Measurements from ENCODE around the gene YARS1.

YARS1 gene

DNA sequence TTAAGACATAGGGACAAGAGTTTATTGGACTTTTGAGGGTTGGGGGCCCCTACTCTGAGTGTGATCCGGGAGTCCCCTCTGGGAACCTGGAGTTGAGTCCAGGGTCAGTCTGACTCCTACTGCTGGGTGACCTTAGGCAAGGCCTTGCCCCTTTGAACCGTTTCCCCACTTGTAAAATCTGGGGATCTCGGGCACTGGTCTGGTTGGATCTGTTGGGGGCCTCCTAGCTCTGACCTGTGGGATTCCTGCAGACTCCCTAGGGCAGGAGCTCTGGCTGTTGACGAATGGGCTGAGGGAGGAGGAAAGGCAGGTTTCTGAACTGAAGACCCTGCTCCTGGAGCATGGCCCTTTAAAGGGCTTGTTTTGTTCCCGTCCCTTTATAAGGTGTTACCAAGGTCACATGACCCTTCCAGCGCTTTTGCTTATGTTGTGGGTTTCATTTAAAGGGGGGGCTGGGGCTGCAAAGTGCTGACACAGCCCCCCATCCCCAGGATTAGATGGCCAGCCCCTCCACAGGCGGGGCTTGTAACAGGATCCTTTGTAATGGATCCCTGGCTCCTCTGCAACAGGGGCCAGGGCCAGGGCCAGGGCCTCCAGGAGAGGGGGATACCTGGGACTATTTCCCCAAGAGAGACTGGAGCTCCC is 50.7 kb downstream of the YARS1 start:
- no peak overlapping the region for H3K4me3 ChIP-seq (ENCODE audit: low read depth, low read length)
- TF ChIP-seq CTCF (IDR thresholded peaks at IDR 0.05; ENCODE audit: low read depth, low read length): no peak

GRCh38 chr1:32765570-32766327 is 51.4 kb downstream of the YARS1 start:
- no peak for TF ChIP-seq CTCF (IDR thresholded peaks at IDR 0.05; ENCODE audit: low read depth, low read length)
- no peak overlapping the region for H3K4me3 ChIP-seq (ENCODE audit: low read depth, low read length)

DNA sequence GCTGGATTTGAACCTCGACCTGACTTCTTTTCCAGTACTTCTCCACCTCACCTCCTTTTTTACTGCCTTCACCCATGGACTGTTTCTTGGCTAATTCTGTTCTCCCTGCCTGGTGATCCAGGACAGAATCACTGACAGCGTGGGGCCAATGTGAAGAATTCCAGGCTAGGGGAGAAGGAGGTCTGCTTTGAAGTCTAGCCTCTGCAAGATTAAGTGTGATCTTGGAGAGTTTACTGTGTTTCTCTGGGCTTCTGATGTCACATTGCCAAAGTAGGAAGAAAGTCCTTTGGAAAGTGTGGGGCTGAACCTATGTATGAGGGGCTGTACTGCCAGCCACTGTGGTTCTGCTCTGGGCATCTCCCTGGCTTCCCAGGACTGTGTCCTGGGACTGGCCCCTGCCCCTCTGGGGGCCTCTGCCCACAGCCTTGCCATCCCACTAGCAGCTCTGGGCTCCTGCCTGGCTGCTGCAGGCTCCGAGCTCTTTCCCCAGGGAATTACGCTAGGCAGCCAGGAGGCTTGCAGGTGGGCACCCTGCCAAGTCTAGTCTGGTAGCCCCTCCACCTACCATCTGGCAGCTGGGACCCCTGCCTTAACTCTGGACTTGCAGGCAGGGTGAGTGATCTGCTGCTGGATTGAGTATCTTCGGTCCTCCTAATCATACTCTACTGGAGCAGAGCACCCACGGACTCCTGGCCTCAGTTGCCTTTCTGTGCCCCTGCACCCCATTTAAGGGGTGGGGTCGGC is 52.2 kb downstream of the YARS1 start:
- TF ChIP-seq CTCF (IDR thresholded peaks at IDR 0.05; ENCODE audit: low read depth, low read length): no peak
- no peak overlapping the region for H3K4me3 ChIP-seq (ENCODE audit: low read depth, low read length)

GRCh38 chr1:32763221-32763620 is 53.9 kb downstream of the YARS1 start:
- no peak for TF ChIP-seq CTCF (IDR thresholded peaks at IDR 0.05; ENCODE audit: low read depth, low read length)
- H3K4me3 ChIP-seq (ENCODE audit: low read depth, low read length): no peak overlapping the region

DNA sequence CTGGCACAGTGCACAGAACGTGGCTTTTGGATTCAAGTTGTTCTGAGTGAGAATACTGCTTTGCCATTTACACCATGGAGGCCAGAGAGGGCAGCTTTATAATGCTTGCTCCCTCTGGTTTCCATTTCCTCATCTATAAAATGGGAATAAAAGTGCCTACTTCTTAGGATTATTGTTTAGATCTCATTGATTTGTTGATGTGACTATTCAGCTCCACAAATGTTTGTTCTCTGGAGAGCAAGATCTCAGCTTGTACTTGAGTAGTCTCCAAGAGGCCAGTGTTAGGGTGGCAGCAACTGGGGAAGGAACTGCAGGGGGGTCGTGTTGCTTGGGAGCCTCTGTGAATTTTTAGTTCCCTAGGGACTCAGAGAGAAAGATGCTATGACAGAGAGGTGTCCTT is 55.2 kb downstream of the YARS1 start:
- no peak overlapping the region for H3K4me3 ChIP-seq (ENCODE audit: low read depth, low read length)
- TF ChIP-seq CTCF (IDR thresholded peaks at IDR 0.05; ENCODE audit: low read depth, low read length): no peak

GRCh38 chr1:32761253-32761877 is 55.8 kb downstream of the YARS1 start:
- no peak overlapping the region for H3K4me3 ChIP-seq (ENCODE audit: low read depth, low read length)
- no peak for TF ChIP-seq CTCF (IDR thresholded peaks at IDR 0.05; ENCODE audit: low read depth, low read length)
